ENCODE measurements around the gene CTIF.

The CTIF gene

DNA sequence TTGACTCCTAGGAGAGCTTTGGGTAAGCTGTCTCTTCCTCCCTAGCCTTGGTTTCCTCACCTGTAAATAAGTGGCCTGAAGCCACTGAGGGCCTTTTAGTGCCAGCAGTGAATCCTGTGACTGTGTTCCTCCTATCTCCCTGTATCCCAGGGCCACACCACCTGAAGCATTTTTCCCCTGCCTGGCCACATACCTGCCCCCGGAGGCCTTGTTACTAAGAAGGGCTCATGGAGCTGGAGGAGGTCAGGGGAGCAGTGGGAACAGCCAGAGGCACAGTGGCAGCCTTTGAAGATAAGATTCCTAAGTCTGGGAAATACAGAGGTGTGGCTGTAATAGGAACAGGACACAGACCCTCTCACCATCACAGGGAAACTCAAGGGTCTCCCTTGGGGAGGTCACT lies 249.5 kb downstream of the CTIF start:
- DNase-seq (ENCODE audit: low read depth in 2 of 2): no peak

DNA sequence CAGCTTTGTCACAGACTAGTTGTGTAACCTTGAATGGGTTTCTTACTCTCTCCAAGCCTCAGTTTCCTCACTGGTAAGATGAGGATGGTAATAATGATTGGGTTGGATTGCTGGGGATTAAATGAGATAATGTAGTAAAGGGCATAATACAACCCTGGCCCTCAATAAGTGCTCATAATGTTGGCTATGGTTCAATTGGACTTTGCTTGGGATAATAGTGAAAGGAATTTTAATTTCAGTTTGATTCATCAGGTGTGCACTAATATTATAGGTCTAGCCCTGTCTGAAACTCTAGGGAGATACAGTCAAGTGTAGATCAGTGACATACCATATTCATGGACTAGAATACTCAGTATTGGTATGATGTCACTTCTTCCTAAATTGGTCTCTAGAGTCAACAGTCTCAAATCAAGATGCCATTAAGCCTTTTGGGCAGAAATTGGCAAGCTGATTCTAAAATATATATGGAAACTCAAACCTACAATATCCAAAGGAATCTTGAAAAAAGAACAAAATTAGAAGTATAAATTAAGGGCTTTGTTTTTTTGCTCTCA lies 250.5 kb downstream of the CTIF start:
- no peak for DNase-seq (ENCODE audit: low read depth in 2 of 2)

DNA sequence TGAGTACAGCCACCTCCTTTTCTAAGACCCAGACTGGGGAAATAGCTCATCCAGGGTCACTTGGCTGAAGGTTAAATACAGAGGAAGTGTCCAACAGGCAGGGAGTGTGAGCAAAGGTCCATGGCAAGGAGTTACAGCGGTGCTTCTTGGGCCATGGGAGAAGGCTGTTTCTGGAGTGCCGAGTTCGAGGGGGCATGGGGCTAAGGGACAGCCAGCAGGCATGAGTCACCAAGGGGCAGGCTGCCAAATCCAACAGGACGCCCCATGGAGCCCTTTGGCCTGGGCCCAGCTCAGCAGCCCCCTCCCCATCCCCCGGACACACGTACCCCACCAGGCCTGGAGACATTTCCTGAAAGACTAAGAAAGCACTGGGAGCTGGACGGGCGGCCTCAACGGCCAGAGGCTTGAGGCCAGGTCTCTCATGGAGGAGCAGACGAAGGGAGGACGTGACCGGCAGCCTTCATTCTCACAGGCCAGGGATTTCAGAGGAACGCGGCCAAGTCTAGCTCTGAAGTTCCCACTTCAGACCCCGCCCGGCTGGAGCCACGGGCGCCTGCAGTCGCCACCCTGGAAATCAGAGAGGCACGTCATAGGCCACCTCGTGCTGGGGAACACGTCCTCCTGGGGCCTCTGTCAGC lies 251.5 kb downstream of the CTIF start:
- DNase-seq (ENCODE audit: low read depth in 2 of 2): no peak

DNA sequence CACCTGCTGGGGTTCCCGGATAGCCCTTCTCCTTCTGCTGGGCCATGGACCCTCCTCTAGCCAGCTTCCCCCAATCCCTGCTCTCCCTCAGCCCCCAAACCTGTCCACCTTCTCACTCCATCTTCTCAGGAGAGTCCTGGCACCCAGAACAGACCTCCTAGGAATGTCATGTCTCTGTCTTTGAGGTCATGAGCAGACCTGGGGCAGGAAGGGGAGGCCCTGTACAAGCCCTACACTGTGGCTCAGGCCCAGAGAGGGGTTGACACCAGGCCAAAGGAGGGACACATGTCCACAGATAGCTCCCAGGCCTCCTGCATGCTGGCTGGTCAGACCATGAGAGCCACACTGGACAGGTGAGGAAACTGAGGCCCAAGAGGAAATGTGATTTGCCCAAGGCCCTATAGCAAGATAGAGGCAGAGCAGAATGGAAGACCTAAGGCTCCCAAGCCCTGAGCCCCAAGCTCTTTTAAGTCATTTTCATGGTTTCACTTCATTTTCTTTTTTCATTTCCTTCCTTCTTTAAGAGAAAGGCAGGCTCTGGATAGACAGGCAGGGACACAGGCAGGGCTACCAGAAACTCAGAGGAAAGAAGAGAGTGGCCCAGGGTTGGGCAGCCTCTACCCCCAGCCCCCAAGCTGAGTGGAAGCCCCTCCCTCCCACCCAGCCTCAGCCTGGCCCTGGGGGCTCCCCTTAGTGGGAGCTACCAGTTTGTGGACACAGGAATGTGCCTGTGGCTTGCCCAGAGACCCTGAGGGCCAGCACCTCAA lies 252.2 kb downstream of the CTIF start:
- DNase-seq (ENCODE audit: low read depth in 2 of 2): no peak

- no peak for DNase-seq (ENCODE audit: low read depth in 2 of 2)
Measured at GRCh38 chr18:48791636-48792105, 252.8 kb downstream of the CTIF start.

DNA sequence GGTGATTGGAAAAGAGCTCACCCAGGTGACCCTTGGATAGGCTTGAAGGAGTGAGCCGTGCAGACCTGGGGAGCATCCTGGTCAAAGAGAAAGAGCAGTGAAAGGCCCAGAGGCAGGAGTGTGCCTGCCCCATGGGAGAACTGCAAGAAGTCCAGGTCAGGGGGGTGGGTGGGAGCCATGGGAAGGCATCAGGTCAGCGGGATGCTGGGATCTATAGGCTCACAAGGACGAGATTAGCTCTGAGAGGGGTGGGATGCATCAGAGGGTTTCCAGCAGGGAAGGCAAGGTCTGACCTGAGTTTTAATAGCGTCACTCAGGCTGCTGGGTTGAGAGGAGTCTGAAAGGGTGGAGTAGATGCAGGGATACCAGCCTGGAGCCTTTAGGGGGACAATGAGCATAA lies 253.3 kb downstream of the CTIF start:
- no peak for DNase-seq (ENCODE audit: low read depth in 2 of 2)

DNA sequence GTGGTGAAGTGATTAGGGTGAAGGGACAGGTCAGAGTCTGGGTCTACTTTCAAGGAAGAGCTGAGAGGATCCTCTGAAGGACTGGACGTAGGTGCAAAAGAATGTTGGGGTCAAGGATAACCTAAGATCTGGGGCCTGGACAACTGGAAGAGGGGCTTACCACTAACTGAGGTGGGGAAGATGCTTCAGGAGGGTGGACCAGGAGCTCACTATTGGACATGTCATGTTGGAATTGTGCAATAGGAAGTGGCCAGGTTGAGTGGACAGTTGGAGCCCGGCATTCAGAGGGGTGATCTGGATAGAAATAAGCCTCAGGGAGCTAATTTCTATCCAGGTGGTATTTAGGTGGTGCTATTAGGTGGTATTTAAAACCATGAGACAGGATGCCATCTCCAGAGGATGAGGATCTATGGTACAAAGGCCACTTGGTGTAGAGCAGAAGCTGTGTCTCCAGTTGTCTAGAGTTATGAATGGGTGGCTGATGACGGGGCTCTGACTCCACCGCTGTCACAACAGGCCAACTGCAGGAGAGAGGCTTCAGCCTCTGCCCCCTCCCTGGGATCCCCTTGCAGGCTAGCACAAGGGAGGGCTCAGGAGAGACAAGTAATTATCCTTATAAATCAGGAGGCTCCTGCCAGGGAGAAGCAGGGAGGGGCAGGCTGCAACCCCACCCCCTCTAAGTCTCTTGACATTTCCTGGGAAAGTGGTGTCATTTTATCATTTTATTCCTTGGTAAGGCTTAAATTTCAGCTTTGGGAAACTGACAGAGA lies 254.0 kb downstream of the CTIF start:
- DNase-seq (ENCODE audit: low read depth in 2 of 2): no peak

- no peak for DNase-seq (ENCODE audit: low read depth in 2 of 2)
Measured at GRCh38 chr18:48794251-48794970, 255.6 kb downstream of the CTIF start.

DNA sequence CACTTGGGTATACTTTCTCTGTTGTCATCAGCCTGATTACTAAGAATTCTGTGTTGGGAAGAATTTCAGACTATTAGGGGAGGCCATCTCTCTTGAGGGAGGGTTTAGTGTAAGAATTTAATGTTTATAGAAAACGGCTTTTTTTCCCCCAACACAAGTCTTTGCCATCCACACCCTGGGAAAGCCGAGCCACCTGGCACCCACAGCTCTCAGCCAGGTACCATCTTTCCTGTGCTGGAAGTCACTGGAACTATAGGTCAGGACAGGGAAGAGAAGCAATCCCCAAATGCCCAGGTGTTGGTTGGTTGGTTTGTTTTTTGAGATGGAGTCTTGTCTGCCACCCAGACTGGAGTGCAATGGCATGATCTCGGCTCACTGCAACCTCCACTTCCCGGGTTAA lies 256.9 kb downstream of the CTIF start:
- no peak for DNase-seq (ENCODE audit: low read depth in 2 of 2)

- no peak for DNase-seq (ENCODE audit: low read depth in 2 of 2)
Measured at GRCh38 chr18:48796491-48797205, 257.8 kb downstream of the CTIF start.

GRCh38 chr18:48797841-48798255 lies 259.0 kb downstream of the CTIF start:
- DNase-seq (ENCODE audit: low read depth in 2 of 2): no peak

GRCh38 chr18:48798334-48799245 lies 259.8 kb downstream of the CTIF start:
- no peak for DNase-seq (ENCODE audit: low read depth in 2 of 2)

DNA sequence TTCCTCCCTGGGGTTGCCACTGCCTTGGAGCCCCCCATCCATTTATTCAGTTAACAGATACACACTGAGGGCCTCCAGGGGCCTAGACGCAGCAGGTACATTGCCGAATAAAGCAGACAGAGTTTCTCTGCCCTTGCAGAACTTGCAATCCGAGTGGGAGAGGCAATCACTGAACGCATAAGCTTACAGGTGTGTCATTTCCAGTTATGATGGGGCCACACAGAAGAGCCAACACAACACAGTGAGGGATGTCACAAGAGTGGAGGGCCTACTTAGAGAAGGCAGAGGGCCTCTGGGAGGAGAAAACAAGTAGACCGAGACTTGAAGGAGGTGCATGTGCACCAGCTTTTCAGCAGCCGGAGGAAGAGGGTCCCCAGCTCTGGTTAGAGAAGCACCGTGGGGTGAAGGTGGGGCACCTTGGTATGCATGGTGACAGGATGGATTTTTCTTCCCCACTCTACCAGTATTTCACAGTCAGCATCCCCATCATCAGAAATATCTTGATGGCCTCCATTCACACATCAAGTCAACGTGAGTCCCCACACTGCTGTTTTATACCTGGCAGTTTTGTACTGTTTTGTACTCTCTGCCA lies 261.0 kb downstream of the CTIF start:
- DNase-seq (ENCODE audit: low read depth in 2 of 2): no peak

DNA sequence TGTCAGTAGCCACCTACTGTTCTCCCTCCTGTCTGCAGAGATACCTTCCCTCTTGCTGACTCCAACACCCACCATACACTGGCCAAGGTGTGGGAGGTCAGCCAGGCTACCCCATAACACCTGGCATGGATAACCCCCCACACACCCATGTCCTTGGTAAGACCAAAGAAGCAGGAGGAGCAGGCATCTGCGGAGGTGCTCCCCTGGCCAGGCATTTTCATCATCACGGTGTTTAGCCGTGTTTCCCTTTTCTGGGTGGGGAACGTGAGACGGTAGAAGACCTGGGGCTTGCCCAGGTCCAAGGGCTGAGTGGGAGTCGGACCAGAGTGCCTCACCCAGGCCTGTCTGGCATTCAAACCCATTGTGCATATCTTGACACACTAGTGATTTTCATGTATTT lies 261.6 kb downstream of the CTIF start:
- no peak for DNase-seq (ENCODE audit: low read depth in 2 of 2)

DNA sequence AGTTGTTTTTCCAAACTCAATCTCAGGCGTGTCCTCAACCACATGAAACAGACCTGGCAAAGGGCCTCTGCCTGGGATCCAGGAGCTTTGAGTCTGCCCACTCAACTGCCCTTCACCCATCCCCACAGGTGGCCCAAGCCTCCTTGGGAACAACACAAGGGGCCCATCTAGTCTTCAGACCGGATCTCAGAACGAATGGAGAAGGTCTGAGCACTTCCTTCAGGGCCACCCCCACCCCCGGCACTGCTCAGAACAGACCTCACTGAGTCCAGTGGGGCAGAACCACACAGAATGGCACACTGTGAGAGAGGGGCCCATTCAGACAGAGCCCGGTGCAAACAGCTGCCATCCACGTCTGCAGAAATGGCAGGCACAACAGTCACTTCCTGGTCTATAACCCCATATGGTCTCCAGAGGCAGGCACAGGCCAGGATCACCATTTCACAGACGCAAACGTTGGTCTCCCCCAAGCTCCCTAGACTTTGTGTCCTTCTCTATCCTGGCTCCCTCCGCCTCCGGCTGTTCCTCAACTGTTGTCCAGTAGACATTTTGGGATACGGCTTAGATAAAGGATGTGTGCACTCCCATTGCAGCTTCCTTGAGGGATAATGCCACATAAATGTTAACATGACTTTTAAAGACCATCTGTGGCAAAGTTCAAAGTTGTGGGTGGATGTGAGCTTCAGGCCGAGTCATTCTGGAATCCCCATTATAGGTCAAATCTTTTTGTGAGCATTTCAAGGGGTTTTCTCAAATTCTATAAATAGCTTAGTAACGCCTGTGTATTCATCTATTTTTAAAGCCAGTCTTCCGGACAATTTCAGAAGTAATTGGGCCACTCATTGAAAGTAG lies 262.3 kb downstream of the CTIF start:
- no peak for DNase-seq (ENCODE audit: low read depth in 2 of 2)

DNA sequence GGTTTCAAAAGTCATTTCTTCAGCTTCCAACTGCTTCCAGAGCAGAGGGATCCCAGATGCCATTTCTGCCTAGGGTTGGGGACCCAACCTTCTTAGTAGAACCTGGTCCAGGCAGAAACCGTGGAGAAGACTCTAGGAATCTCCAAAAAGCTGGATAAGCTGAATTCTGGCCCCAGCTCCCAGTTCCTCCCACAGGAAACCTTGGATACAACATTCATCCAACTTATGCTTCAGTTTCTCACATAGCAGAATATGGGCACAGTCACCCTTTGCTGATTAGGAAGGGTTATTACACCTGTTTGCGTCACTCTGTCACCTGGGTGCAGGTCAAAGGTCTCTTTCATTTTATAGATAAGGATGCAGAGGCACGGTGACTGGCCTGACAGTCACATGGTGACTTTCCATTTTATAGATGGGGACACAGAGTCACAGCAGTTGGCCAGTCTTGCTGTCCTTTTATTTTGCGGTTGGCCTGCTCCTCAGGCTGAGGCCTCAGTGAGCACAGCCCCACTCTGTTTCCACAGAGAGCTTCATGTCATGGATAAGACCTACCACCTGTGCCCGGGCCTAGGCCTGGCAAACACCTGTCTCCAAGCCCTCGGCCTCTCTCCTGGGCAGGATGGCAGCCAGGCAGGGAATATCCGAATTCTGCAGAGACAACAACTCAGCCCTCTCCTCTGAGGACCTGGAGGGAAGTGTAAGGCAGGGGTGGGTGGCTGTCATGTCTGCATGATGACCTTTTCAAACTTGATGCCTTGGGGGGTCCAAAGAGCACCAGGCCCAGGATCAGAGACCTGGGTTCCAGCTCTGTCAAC lies 263.1 kb downstream of the CTIF start:
- DNase-seq (ENCODE audit: low read depth in 2 of 2): no peak

DNA sequence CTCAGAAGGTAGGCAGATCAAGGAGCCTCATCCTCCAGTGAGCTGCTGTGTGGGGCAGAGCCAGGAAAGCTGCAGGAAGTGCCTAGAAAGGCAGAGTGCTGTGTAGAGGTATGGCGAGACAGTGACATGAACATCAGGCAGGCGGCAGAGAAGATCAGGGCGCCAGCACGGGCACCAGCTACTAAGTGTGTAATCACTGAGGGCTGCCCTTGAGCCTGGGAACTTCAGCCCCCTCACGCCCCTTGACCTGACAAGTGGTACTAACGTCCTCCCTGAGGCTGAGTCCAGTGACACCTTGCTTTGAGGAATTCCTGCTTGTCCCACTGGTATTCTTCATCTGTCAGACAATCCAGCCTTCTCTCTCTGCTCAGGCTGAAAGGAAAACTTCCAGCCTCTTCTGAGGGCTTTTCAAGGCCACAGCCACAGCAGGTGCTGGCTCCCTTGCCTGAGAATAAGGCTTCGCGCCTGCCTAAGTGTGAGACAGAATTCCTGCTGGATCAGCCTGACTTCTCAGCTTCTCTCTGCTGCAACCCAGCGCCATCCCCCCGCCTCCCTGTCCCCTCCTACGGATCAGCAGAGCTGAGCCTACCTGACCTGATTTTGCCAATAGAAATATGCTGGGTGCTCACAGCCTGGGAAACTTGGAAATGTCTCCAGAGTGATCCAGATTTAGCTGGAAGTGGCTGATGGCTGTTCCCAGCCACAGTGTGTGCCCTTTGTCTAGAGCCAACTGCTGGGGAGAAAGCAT lies 263.9 kb downstream of the CTIF start:
- DNase-seq (ENCODE audit: low read depth in 2 of 2): no peak
